CD4-positive, alpha-beta T cell (primary cell): ENCODE data around the gene ZGPAT. TPM values are rescaled to one million over a fixed set of nuclear protein-coding genes. Genes with fewer than 3 reads are reported as not detected.

Experiments used
- ATAC-seq: fragments of 200-7000 bp; cut with Tn5 transposase; one replicate; pipeline ENCODE4 v1.10.0; 2022; ENCODE audit warnings: mild to moderate bottlenecking; ENCODE audit not compliant: poor library complexity
- CTCF ChIA-PET: fragments of 350-600 bp; sonication (Branson Sonifier 250); formaldehyde crosslinking; loops from one replicate; lab custom pipeline; 2021; ENCODE audit warnings: antibody characterized with exemption, inconsistent platforms; lab: Charles Lee
- POLR2A ChIA-PET: fragments of 350-600 bp; sonication (Branson Sonifier 250); formaldehyde crosslinking; loops from one replicate; lab custom pipeline; 2021; ENCODE audit warnings: antibody characterized with exemption, inconsistent platforms; lab: Charles Lee
- DNase-seq, 14 experiments: peaks; one replicate each; pipeline ENCODE4 v3.0.0-alpha.2; 2013 to 2020; ENCODE audit warnings: mixed read lengths in 2 of 14
- H3K27ac ChIP-seq, 2 donors: one replicate each; pipeline versions ENCODE4 v1.5.1 to v1.7.0; 2013; ENCODE audit warnings: low read length in 2 of 2, low read depth in 1 of 2, mild to moderate bottlenecking in 1 of 2
- H3K27me3 ChIP-seq, 2 experiments: 1 replicate in 1 of 2; 2 replicates in 1 of 2; pipeline versions ENCODE4 v1.6.1 to v1.7.0; 2013; ENCODE audit warnings: low read length in 2 of 2, control low read depth in 1 of 2, mild to moderate bottlenecking in 1 of 2, moderate library complexity in 1 of 2; ENCODE audit not compliant: insufficient read depth in 2 of 2, control insufficient read depth in 1 of 2
- H3K36me3 ChIP-seq: one replicate; pipeline ENCODE4 v1.6.1; 2013; ENCODE audit warnings: low read length, control low read depth; ENCODE audit not compliant: insufficient read depth
- H3K4me1 ChIP-seq: one replicate; pipeline ENCODE4 v1.6.1; 2013; ENCODE audit warnings: low read length, control low read depth; ENCODE audit not compliant: insufficient read depth
- H3K4me3 ChIP-seq: one replicate; pipeline ENCODE4 v1.5.1; 2013; ENCODE audit warnings: mild to moderate bottlenecking, low read length, moderate library complexity
- H3K9me3 ChIP-seq, 2 experiments: 1 replicate in 1 of 2; 2 replicates in 1 of 2; pipeline versions ENCODE4 v1.6.1 to v1.7.0; 2013; ENCODE audit warnings: low read length in 2 of 2, mild to moderate bottlenecking in 2 of 2, control low read depth in 1 of 2, moderate library complexity in 1 of 2; ENCODE audit not compliant: control insufficient read depth in 1 of 2, insufficient read depth in 1 of 2
- H3K27ac Mint-ChIP-seq: one replicate; pipeline ENCODE4 v1.8.0; 2020; ENCODE audit warnings: mixed read lengths
- H3K27me3 Mint-ChIP-seq: one replicate; pipeline ENCODE4 v1.8.0; 2021; ENCODE audit warnings: mixed read lengths
- H3K36me3 Mint-ChIP-seq: one replicate; pipeline ENCODE4 v1.8.0; 2021; ENCODE audit warnings: low read depth, mixed read lengths
- H3K4me1 Mint-ChIP-seq: one replicate; pipeline ENCODE4 v1.8.0; 2021; ENCODE audit warnings: low read depth, mixed read lengths
- H3K4me3 Mint-ChIP-seq: one replicate; pipeline ENCODE4 v1.8.0; 2020; ENCODE audit warnings: mild to moderate bottlenecking, mixed read lengths
- H3K9me3 Mint-ChIP-seq: one replicate; pipeline ENCODE4 v1.8.0; 2020; ENCODE audit warnings: mixed read lengths
- CTCF ChIP-seq: fragments of 200-600 bp; IDR thresholded peaks from one replicate; pipeline ENCODE4 v1.8.0; 2022; ENCODE audit warnings: antibody characterized with exemption, mild to moderate bottlenecking
- intact Hi-C, 2 experiments: fragments of 100-400 bp; cut with DNase I in 1 of 2; cut with micrococcal nuclease in 1 of 2; formaldehyde crosslinking; loops; one replicate each; pipeline versions ENCODE4 v1.15.1 to v1.9.0; 2023 to 2025; cut with DNase I, micrococcal nuclease
- total RNA-seq, 174 experiments: library from RNA in 2 of 174; stranded (reverse) in 2 of 174; gene quantifications; one replicate each; pipeline ENCODE4 v1.2.3 and lab custom pipeline; 2021 to 2026

ZGPAT gene
- total RNA-seq, 2 experiments from 2014 or later = 28.2 to 33.4 TPM

DNA sequence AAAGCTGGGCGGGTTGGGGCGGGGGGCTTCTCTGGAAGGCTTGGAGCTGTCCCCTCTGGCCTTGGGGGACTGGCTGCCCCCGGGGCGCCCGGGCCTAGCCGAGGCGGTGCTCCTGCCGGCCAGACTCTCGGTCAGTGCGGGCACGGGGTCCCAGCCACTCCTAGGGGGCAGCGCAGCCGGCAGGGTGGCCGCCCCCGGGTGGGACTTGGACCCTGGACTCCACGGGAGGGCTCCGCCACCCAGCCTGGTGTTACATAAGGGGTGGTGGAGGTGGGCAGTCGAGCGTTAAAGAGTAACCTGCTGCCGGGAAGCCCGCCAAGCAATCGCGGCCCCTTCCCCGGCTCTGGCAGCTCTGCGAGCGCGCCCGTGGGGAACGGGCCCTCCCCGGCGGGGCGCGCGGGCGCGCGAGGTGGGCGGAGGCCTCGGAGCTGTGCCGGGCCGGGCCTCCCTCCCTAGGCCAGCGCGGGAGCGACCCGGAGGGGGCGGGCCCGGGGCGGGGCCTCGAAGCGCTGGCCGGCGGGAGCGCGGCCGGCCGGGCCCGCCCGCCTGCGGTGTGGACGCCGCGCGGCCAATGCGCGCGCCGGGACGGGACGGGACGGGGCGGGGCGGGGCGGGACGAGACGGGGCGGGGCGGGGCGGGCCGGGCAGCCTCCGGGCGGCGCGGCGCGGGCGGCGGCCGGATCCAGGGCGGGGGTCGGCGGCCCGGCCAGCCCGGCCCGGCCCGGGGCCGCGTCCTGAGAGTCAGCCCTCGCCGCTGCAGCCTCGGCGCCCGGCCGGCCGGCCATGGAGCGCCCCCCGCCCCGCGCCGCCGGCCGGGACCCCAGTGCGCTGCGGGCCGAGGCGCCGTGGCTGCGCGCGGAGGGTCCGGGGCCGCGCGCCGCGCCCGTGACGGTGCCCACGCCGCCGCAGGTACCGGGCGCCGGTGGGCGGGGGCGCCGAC lies 31.6 kb downstream of the ZGPAT start, which contains the start of gene SLC2A4RG:
SLC2A4RG (plus strand) TSS at position 647 of the 940 bp plus-strand sequence; CDS start at position 784, 137 bp downstream.
- no peaks in the 10 kb centered on the region for H3K27me3 ChIP-seq
- intact Hi-C loops = loop anchor here (2.0 to 10.0 kb wide), 4 partner anchors 43 to 85 kb away; partner anchors contain the start of genes RTEL1 (in 2 of the 2) and STMN3 (in 1 of the 2)
- Mint-ChIP-seq H3K9me3 (no peaks in the 10 kb centered on the region), H3K36me3 (peaks cover 24% of the 10 kb centered on the region), H3K4me3 (peak within 1 kb of the TSS; percentile 80), H3K27me3 (no peaks in the 10 kb centered on the region), H3K27ac (no peak within 1 kb of the TSS), H3K4me1 (peaks cover 16% of the 10 kb centered on the region)
- ChIA-PET POLR2A (interaction anchor here (1.0 to 9.9 kb wide), 13 partner anchors 12 to 241 kb away, joined by 3 to 168 read pairs (median 6); partner anchors contain the start of genes ARFRP1, PTK6 and ZGPAT), CTCF (interaction anchor here (0.6 to 6.3 kb wide), 4 partner anchors 32 to 125 kb away, joined by 3 to 44 read pairs (median 10); partner anchors contain the start of genes ARFRP1 and ZGPAT)
- H3K4me3 ChIP-seq = peak within 1 kb of the TSS; percentile 92
- H3K36me3 ChIP-seq = peaks cover 57% of the 10 kb centered on the region
- peak within 1 kb of the TSS; percentile 34 to 53 for H3K27ac ChIP-seq
- ATAC-seq (peak; percentile 8), DNase-seq (peak in 11 of 14 experiments; percentile 49 to 90 (median 72))
- no peaks in the 10 kb centered on the region for H3K9me3 ChIP-seq
- peaks cover 56% of the 10 kb centered on the region for H3K4me1 ChIP-seq
- no peak for TF ChIP-seq CTCF

DNA sequence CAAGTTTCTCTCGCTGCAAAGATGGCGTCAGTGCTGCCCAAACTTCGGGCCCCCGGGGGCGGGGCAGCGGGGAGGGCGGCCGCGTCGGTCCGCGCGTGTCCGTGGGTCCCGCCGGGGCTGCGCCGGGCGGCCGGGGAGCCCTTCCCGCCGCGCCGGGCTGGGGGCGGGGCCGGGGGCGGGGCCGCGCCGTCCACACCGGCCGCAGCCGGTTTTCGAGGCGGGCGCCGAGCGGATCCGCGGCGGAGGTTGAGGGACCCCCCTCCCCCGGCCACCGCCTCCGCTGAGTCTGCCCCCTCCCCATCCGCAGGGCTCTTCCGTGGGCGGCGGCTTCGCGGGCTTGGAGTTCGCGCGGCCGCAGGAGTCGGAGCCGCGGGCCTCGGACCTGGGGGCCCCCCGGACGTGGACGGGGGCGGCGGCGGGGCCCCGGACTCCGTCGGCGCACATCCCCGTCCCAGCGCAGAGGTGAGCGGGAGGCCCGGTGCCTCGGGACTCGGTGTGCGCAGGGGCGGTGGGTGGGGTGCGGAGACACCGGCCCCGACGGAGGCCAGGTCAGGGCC lies 32.3 kb downstream of the ZGPAT start:
- TF ChIP-seq CTCF = no peak

More for the DNA sequence above, 32.3 kb downstream of the ZGPAT start:
- peaks cover 16% of the 10 kb centered on the region for H3K4me1 Mint-ChIP-seq
- Histone ChIP-seq H3K27me3 (no peaks in the 10 kb centered on the region), H3K9me3 (no peaks in the 10 kb centered on the region), H3K4me1 (peaks cover 51% of the 10 kb centered on the region), H3K27ac (peak overlapping the region in 1 of 2 donors; percentile 46), H3K36me3 (peaks cover 50% of the 10 kb centered on the region), H3K4me3 (peak overlapping the region; percentile 68)
- no peak overlapping the region for H3K27ac Mint-ChIP-seq
- intact Hi-C loops = loop anchor here in 1 of 2 experiments (2.0 to 5.0 kb wide), 2 partner anchors 43 to 83 kb away; partner anchors contain the start of gene RTEL1
- POLR2A ChIA-PET = interaction anchor here (0.7 to 9.9 kb wide), 11 partner anchors 11 to 219 kb away, joined by 3 to 168 read pairs (median 4); partner anchors contain the start of genes ARFRP1 and ZGPAT
- peak overlapping the region; percentile 80 for H3K4me3 Mint-ChIP-seq
- peak in 11 of 14 experiments; percentile 37 to 82 (median 54) for DNase-seq
- peak; percentile 3 for ATAC-seq
- H3K27me3 Mint-ChIP-seq = no peaks in the 10 kb centered on the region
- CTCF ChIA-PET = interaction anchor here (0.9 to 6.3 kb wide), 5 partner anchors 13 to 234 kb away, joined by 3 to 44 read pairs (median 6); partner anchors contain the start of genes ARFRP1 and ZGPAT
- H3K36me3 Mint-ChIP-seq = peaks cover 20% of the 10 kb centered on the region
- no peaks in the 10 kb centered on the region for H3K9me3 Mint-ChIP-seq
